DMS153 treated with DMSO at 0.1 percent for 48 hours (cell line): ENCODE results near the gene DMD.
"Not testable (repeated sequence)": the region's sequence is repeated elsewhere in the genome, so short reads cannot be mapped to it uniquely, and the experiment has no call there.

ENCODE experiments used
- DNase-seq: peaks from one replicate; lab custom pipeline; 2025; ENCODE audit not compliant: unreplicated experiment; lab: John Stamatoyannopoulos, UW

DMD gene

GRCh38 chrX:31464306-31464915, 1746.9 kb downstream of the DMD start:
- no peak for DNase-seq

DNA sequence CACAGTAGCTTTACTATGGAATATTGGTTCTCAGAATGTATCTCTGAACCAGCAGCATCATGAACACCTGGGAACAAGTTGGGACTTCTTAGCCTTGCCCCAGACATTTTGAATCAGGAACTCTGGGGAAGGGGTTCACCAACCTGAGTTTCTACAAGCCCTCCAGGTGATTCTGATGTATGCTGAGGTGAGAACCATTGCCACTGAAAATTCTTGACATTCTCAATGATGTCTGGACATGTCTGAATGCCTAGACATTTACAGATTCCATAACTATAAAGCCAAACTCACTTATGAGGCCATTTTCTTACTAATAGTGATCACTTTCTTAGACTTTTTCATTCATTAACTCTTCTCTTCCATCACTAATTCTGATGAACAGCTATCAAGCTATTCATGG, 1750.1 kb downstream of the DMD start:
- no peak for DNase-seq

DNA sequence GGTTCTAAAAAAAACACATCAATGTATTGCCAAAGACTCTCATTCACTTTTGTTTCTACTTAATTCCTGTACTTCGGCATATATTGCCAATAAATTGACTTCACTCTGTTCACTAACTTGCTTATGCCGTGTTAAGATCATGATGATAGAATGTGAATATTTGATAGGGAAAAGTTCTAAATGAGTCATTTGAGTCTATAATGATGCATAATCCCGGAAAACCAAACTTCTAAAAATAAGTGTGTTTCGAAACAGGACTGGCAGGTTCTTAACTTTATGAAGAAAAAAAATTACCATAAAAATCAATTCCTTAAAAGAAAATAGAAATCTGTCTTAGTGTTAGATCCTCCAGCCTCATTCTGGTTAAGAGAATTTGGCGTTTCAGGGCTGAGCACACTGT, 1752.0 kb downstream of the DMD start:
- no peak for DNase-seq

DNA sequence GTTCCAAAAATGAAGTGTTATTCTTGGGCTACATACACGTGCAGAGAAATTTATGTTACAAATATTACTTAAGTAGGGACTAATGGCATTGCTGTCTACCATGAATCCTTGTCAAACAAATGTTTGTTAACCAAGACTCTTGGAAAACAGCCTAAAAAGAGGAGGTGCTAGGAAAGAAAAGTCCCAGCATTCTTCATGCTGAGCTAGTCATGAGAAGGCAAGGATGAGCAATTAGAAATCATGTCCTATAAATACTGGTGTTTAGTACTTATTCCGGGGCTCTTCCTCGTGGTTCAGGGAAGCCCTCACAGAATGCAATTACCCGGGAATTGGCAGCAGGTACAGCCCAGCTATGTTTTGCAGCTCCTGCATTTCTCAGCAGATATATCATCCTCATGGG, 1761.4 kb downstream of the DMD start:
- no peak for DNase-seq

DNA sequence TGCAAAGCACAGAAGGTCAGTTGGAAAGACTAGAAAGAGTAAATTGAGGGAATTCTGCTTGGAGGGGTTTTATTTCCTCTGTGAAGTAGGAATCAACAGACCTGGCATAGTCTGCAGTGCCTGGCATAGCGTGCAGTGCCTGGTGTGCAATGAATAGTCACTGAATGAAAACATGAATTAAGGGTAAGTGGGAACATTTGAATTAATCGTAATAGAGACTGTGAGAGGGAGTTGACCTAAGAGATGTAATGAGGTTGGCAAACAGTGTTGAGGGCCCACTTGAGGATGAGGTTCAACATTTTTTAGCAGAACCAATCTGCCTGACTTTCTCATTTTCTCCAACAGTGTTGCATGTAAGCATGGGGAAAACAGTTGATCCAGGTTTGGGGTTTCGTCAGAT, 1762.3 kb downstream of the DMD start:
- no peak for DNase-seq

- DNase-seq = no peak
These were observed 1765.8 kb downstream of the DMD start for GRCh38 chrX:31445542-31445941.

DNA sequence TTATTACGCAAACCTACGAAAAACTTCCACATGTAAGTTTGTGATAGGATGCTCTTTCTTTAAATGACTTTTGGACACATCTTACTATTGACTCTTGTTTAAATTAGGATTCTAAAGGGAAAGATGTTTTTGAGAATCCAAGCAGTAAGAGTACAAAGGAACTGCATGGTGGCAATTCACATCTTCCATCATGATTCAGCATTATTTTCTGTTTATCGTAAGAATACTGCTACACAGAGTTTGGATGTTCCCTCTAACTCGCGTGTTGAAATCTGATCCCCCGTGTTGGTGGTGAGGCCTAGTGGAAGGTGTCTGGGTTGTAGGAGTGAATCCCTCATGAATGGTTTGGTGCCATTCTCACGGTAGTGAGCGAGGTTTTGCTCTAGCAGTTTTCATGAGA, 1767.7 kb downstream of the DMD start:
- no peak for DNase-seq

GRCh38 chrX:31440546-31440945, 1770.8 kb downstream of the DMD start:
- DNase-seq = no peak

DNA sequence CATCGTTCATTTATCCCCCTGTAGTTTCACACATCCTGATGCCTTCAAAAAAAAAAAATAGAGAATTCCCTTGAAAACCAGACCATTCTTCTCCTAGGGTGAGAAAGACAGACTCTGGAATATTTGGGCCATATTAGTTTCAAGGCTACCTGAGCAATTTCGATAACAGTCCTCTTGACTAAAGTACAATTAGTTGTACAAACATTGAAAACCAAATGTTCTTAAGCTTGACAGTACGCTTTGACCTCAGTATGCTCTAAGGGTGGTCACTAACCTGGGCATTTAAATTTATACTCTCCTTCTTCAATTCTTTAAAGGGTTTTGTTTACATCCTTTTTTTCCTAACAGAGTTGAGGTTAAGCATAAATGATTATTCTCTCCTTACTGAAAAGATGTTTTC, 1774.9 kb downstream of the DMD start:
- DNase-seq = no peak

- no peak for DNase-seq
These were observed 1775.8 kb downstream of the DMD start for GRCh38 chrX:31435592-31435991.

GRCh38 chrX:31433856-31434255, 1777.5 kb downstream of the DMD start:
- no peak for DNase-seq

DNA sequence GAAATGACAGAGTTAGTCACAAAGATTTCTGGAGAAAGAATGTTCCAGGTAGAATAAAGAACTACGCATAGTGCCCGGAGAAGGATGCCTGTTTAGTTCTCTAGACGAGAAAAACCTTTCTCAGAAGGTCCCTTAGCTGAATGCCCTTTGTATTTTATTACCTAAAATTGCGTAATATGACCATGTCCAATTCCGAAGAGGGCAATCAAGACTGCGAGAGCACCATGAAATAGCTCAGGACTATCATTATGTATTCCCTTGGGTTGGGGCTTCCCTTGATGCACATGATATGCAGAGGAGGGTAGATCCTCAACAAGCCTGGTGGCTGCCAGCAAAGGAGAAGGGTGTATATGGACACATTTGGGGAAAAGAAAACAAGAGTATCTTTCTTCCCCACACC, 1781.4 kb downstream of the DMD start:
- no peak for DNase-seq

GRCh38 chrX:31423609-31424189, 1787.7 kb downstream of the DMD start:
- no peak for DNase-seq

GRCh38 chrX:31421441-31421840, 1789.9 kb downstream of the DMD start:
- no peak for DNase-seq

DNA sequence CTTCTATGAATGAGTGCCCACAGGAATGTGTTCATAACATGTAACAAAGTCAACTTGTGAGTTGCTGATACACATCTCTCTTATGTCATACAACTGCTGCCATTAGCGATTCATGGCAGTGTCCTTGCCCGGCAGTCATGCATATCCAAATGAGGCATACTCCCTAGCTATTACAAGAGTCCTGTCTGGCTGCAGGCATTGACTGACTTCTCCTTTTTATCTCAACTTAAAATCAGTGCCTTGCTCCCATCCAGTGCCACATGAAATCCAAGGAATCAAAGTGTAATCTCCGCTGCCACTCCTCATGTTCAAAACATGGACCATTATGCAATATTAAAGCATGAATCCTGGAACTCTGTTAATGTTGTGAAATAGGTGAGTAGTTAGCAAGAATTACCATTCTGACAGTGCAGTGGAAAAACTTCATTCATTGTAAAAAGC, 1790.6 kb downstream of the DMD start:
- DNase-seq = no peak

DNA sequence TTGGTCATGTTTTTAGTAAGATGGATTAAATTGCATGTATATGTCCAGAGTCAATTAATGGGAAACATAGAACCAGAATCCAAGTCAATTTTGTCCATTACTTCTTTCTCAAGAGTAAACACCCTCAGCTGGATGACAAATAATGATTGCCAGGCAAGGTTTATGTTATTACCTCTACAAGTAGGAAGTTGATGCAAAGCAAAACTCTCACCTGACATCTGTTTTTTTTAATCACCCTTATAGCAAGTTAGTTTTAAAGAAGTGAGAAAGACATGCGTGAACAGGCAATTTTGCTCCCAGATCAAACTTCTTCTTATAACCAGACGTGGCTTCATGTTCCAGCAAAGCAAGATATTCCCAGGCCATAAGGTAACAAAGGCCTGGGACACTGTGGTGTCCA, 1791.0 kb downstream of the DMD start:
- DNase-seq = no peak

DNA sequence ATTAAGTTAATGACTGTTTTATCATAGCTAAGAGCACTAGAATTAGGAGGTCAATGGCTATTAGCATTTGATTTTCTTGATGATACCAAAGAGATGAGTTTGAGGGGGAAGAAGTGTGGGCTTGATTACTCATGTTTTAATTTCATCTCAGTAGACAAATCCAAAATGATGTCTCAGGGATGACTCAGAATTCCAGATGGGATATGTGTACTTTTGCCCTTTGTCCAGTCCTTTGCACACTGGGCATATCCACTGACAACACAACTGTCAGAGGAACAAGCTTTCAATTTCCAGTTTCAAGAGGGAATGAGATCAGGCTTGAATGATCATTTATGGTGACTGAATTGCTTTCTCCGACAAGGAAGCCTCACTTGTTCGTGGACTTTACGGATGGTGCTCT, 1814.2 kb downstream of the DMD start:
- no peak for DNase-seq

- DNase-seq = no peak
These were observed 1818.8 kb downstream of the DMD start for GRCh38 chrX:31392513-31392912.

DNA sequence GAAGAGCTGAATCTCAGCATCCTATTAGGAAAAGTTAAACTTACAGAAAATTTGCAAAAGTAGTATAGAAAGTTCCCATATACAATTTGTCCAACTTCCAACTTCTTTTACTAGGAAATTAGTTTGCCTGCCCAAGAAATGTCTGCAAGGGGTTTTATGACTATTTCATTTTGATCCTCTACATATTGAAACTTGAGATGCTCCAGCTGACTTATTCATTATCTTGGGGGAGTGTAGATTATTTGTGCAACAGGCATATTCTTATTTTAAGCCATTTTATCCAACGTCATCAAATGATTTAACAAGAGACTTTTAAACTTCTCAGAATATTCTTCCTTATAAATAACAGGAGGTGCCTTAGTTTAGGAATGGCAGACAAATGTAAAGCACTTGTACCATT, 1822.4 kb downstream of the DMD start:
- no peak for DNase-seq

GRCh38 chrX:31384471-31384870, 1826.9 kb downstream of the DMD start:
- no peak for DNase-seq

DNA sequence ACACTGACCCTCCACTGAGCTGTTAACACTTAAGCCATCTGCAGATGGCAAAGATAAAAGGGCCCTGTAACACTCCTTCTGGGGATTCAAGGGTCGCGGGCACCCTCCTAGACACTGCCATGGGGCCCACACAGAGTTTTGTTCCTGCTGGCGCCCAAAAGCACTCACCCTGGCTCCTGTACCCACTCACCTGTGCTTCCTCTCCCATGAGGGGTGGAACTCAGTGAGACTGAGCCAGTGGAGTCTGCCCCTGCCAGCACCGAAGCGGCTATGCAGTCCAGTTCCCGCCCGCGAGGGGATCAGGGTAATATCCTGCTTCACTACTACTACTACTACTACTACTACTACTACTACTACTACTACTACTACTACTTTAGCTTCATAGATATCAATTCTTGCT, 1827.4 kb downstream of the DMD start:
- DNase-seq = no peak

- not testable (repeated sequence) for DNase-seq
These were observed 1832.4 kb downstream of the DMD start for GRCh38 chrX:31378973-31379372.

DNA sequence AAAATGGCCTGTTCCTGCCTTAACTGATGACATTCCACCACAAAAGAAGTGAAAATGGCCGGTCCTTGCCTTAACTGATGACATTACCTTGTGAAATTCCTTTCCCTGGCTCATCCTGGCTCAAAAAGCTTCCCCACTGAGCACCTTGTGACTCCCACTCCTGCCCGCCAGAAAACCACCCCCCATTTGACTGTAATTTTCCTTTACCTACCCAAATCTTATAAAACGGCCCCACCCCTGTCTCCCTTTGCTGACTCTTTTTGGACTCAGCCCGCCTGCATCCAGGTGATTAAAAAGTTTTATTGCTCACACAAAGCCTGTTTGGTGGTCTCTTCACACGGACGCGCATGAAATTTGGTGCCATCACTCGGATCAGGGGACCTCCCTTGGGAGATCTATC, 1833.5 kb downstream of the DMD start:
- DNase-seq = not testable (repeated sequence)
